ENCODE data around the gene RC3H2. TPM values are rescaled to one million over a fixed set of nuclear protein-coding genes. Genes with fewer than 3 reads are reported as not detected.
"Not testable (repeated sequence)": the region's sequence is repeated elsewhere in the genome, so short reads cannot be mapped to it uniquely, and the experiment has no call there.

RC3H2 gene
- total RNA-seq, 1 donor from 2014 or later: 48.9 TPM

DNA sequence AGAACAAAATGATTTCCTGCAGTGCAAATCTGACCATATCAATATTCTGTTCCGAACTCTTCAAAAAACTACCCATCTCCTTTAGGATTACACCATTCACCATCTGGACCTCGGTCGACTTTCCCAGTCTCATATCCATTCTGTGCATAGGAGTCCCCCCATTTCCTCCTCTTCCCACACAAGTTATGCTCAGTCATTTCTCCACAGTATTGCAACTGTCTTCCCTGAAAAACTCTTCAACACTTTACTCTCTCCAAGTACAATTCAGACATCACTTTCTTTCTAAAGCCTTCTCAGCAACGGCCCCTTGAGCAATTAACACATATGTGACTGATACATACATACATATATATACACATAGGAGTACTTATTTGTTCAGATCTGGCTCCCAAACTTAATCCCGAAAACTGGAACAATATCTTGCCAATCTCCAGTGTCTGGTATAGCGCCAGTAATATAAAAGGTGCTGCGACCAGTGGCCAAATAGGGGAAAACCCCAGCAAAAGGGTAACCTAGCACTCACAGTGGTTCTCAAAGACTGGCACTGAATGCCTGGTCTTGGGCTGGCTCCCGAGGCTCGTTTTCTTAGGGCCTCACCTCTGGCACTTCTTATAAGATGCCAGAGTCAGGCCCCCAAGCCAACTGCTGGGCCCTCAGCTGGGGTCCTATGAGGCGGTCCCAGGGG, 25.5 kb upstream of the RC3H2 start:
- intact Hi-C loops (cut with micrococcal nuclease): loop anchor here (1.0 to 2.0 kb wide), 3 partner anchors 10 to 25 kb away; partner anchors contain the start of genes RC3H2 and ZBTB6

DNA sequence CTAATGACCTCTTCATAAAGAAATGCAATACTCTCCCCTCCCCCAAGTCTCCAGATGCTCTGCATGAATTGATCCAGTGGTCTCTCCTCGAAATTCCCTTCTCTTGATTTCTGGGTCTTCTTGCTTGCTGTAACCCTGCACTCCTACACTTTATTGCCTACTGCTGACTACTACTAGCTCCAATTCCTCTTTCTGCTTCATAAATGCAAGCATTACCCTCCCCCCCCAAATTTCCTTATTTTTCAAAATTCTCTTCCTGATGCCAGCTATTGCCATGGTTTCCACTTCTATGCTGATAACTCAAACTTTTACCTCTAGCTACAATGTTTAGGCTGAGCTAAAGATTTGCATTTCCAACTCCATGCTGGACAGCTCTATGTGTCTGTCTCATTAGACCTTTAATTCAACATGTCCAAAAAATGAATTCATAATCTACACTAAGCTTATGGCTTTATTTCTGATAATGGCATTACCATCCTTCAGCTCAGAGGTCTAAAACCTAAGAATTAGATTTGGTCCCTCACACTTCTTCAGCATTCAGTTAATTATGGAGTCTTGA, 24.7 kb upstream of the RC3H2 start:
- intact Hi-C loops (cut with micrococcal nuclease): loop anchor here (2.0 kb wide), 1 partner anchor 17 kb away; the partner anchor contains the start of gene ZBTB6

DNA sequence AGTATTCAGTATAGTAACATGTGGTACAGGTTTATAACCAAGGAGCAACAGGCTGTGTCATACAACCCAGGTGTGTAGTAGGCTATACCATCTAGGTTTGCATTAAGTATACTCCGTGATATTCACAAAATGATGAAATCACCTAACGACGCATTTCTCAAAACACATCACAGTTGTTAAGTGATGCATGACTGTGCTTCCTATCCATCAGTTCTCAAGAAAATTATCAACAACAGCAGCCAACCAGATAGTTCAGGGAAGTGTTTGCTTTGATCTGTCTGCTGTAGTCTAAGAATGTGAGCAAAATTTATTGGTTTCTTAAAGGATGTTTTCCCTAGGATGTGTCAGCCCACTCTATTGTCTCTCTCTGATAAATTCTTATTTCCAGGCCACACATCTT, 18.8 kb upstream of the RC3H2 start:
- intact Hi-C loops (cut with micrococcal nuclease): no loop called here

DNA sequence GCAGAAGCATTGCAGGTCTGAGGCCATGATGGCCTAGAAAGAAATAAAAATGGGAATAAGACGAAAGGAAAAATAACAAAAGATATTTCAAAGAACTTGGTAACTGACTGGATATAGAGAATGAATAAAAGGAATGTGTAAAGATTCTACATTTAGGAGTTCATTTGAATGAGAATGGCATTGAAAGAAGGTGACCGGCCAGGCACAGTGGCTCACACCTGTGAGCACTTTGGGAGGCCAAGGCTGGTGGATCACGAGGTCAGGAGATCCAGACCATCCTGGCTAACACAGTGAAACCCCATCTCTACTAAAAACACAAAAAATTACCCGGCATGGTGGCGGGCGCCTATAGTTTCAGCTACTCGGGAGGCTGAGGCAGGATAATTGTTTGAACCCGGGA, 17.6 kb upstream of the RC3H2 start:
- intact Hi-C loops (cut with micrococcal nuclease): no loop called here

DNA sequence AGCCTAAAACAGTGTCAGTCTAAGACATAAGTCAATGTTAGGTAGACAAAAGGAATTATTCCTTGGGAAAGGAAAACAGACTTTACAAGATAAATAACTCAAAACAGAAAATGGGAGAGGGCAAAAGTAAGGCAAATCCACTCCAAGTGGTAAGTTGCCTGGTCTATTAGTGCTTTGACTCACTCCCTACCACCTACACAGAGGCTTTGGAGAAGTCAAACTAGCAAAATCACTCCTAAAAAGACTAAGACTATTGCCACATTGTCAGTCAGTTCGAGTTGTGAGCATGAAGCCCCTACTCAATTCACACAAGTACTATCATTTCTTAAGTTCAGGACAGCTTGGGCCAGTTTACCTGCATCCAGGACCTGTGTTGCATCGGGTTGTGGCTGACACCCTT, 13.2 kb upstream of the RC3H2 start:
- intact Hi-C loops (cut with micrococcal nuclease): no loop called here

DNA sequence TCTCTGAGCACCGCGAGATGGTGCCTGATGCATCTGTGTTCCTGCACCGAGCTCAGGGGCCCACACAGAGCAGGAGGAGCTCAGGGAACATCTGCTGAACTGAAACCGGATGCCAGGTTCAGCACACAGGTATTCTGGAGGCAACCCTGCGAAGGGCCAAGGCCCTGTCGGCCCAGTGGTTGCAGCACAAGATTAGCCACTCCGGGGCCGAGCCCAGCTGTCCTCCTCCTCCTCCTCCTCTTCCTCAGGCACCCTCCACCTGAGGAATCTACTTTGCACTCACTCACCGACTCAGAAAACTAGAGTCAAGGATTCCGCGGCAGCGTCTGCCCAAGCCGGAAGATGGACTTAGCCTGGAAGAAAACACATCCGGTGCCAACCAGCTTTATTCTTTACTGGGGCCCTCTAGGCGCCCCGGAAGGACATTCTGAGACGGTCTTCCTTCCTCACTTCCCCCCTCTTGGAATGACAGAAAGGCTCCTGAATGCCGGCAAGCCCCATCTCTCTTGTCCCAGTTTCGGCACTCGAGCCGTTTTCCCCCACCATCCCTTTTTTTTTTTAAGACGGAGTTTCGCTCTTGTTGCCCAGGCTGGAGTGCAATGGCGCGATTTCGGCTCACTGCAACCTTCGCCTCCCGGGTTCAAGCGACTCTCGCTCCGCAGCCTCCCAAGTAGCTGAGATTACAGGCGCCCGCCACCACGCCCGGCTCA, 8.0 kb upstream of the RC3H2 start, which contains the start of gene ZBTB6:
TSS of gene ZBTB6 (minus strand) at position 360 of the 710 bp plus-strand sequence. CDS start 1,251 bp downstream, outside the sequence.
- intact Hi-C loops (cut with micrococcal nuclease): loop anchor here (1.0 to 2.0 kb wide), 3 partner anchors 8 to 28 kb away; partner anchors contain the start of genes RABGAP1, RC3H2 and ZBTB26

DNA sequence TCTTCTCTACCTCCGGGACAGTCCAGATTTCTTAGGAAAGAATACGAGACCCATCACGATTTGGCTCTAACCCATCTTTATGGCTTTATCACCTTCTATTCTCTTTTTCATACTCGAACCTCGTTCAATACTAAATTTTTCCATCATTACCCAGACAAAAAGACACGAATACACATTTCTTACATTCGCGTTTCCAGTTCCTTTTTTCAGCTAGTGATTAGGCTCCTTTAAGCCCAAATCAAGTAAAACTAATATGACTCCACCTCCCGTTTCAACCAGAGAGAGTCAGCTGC, 7.5 kb upstream of the RC3H2 start:
- intact Hi-C loops (cut with micrococcal nuclease): loop anchor here (2.0 kb wide), 1 partner anchor 18 kb away; the partner anchor contains the start of gene ZBTB26

DNA sequence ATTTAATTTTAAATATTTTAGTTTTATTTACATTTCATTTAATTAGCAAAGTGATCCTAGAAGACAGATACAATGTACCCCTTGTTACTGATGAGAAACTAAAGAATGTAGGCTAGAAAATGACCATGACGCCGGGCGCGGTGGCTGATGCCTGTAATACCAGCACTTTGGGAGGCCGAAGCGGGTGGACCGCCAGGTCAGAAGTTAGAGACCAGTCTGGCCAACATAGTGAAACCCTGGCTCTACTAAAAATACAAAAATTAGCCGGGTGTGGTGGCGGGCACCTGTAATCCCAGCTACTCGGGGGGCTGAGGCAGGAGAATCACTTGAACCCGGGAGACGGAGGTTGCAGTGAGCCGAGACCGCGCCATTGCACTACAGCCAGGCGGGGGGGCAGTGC, 963 bp upstream of the RC3H2 start:
- intact Hi-C loops (cut with micrococcal nuclease): loop anchor here (10.0 kb wide), 5 partner anchors 419 to 1959 kb away; partner anchors contain the start of genes ARPC5L, CRB2, MRRF and PSMB7

DNA sequence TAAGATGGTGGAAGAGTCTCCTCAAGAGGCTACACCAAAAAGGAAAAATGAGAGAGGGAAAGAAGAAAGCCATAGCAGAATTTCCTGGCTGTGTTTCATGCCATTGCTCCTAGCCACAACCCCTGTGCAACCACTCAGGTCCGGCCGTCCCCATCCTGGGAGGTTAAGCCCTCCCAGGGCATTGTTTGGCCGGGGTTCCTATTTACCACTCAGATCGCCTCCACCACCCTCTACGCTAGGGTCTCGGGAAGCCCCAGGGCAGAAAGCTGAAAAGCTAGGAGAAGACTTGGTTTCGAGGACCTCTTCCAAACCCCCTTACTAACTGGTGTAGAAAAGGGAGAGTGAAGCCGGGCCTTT, 715 bp downstream of the RC3H2 start:
- intact Hi-C loops (cut with micrococcal nuclease): loop anchor here (2.0 to 10.0 kb wide), 7 partner anchors 57 to 1960 kb away; partner anchors contain the start of genes ARPC5L, CRB2, MRRF and PSMB7

DNA sequence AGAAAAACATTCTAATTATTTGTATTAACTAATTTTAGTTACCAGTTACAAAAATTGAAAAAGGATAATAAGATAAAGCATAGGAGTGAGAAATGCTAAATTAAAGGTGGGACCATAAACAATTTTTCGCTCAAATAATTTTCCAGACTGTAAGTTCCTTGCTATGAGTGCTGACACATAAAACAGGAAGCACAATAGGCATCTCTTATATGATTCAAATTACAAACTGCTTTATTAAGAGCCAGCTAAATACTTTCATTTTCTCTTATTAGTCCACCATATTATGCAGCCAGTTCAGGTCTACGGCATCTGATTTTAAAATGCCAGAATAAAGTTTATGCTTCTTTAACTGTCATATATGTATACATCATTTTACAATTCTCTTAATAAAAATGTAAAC, 4.4 kb downstream of the RC3H2 start:
- intact Hi-C loops (cut with micrococcal nuclease): loop anchor here (5.0 to 10.0 kb wide), 6 partner anchors 53 to 1964 kb away; partner anchors contain the start of genes ARPC5L, CRB2, MRRF and PSMB7

DNA sequence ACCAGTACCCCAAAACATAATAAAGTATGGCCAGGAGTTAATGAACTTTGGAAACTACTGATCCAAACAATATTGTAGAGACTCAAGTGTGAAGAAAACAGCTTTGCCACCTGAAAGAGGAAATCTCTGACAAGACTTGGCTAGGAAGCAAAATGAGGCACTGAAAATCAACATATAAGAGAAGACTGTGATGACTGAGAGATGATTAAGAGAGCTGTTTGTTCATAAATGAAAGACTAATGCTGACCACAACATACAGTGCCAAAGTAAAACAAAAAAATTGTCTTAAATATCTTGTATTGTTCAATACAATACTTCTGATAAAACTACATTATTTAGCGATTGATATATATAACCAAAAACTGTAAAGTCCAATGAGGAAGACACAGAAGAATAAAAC, 7.2 kb downstream of the RC3H2 start:
- intact Hi-C loops (cut with micrococcal nuclease): no loop called here

DNA sequence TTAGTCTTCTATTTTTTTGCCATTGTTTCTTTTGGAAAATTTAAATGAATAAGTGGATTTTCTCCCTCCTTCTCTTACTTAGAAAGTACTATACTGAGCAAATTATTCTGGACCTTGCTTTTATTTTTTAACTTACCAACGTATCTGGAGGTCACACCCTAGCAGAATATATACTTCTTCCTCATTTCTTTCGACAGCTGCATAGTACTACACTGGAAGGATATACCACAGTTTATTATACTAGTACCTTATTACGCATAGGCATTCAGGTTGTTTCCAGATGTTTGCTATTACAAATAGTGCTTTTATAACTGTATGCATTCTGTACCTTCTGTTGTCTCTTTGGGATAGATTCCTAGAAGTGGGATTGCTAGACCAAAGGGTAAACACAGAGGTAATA, 16.7 kb downstream of the RC3H2 start:
- intact Hi-C loops (cut with micrococcal nuclease): loop anchor here (5.0 kb wide), 1 partner anchor 41 kb away; no protein-coding TSS in a partner anchor

DNA sequence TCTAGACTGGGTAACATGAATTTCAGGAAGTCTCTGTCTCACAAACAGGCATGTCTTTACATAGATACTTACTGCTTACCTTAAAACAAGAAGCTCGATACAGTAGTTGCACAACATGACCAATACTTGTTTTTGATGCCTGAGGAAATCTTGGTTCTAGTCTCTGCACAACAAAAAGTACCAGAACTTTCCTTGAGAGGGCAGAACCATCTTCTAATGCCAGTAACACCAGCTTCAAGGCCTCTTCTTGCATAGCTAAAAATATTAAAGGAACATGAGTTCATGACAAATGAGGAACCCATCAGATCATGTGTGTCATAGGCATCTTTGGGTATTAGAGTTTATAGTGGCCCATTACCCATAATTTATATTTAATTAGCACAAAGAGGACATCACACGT, 22.0 kb downstream of the RC3H2 start:
- intact Hi-C loops (cut with micrococcal nuclease): no loop called here

DNA sequence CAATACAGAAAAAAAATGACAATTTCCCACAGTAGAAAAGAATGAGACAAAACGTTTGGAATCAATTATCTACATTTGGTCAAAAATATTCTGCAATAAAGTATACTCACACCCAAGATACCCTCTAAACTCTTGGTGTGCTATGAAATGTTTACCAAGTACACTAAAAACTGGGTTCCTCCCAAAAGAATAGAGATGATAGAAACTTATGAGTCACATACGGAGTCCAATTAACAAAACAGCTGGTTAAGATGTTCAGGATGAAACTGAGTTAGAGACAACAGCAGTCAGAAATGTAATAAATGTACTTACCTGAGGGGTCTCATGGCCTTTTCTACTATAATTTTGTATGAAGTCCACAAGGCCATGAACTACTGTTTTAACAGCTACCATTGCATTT, 25.7 kb downstream of the RC3H2 start:
- intact Hi-C loops (cut with micrococcal nuclease): no loop called here

DNA sequence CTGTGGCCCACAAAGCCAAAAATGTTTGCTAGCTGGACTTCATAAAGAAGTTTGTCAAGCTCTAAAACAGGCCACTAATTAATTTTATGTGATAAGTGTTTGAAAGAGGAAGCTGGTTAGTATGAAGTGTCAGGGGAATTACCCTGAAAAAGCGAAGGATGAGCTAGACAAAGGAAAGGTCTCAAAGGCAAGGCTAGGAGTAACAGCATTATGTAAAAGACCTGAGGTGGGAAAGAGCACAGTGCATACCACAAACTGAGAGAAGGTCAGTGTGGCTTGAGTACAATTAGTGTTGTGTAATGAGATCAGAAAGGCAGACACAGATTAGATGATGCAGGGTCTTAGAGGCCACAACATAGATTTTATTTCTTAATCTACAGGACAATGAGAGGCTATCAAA, 29.6 kb downstream of the RC3H2 start:
- intact Hi-C loops (cut with micrococcal nuclease): no loop called here

DNA sequence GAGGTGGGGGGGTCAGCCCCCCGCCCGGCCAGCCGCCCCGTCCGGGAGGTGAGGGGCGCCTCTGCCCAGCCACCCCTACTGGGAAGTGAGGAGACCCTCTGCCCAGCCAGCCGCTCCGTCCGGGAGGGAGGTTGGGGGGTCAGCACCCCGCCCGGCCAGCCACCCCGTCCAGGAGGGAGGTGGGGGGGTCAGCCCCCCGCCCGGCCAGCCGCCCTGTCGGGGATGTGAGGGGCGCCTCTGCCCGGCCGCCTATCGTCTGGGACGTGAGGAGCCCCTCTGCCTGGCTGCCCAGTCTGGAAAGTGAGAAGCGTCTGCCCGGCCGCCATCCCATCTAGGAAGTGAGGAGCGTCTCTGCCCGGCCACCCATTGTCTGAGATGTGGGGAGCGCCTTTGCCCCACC, 37.9 kb downstream of the RC3H2 start:
- intact Hi-C loops (cut with micrococcal nuclease): not testable (repeated sequence)

DNA sequence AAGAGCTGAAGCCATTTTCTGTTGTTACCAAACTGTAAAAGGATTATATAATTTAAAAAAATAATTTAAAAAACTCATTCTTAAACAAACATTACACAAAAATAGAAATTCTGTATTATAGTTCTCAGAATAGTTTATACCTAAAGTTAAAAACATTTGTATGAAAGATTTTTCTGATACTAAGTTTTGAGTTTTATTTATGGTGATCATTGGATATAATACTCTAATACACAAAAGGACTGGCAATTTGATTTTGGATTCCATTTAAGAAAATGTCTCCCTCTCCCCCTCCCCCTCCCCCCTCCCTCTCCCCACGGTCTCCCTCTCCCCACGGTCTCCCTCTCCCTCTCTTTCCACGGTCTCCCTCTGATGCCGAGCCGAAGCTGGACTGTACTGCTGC, 39.1 kb downstream of the RC3H2 start:
- intact Hi-C loops (cut with micrococcal nuclease): no loop called here

DNA sequence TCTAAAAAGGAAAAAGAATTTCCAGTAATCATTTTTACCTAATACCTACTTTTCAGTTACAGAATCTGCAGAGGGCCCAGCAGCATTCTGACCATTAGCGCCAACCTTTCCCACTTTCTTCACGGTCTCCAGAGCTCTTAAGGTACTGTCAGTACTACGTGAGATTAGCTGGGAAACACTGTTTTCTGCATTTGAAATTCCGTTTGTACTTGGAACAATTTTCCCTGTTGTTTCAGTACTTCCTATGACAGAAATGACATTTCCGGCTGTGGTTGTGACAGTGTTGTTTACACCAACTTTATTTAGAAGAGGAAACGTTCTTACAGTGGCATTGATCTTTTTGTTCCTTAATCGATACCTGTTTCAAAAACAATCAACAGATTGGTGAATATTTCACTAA, 39.9 kb downstream of the RC3H2 start:
- intact Hi-C loops (cut with micrococcal nuclease): no loop called here

DNA sequence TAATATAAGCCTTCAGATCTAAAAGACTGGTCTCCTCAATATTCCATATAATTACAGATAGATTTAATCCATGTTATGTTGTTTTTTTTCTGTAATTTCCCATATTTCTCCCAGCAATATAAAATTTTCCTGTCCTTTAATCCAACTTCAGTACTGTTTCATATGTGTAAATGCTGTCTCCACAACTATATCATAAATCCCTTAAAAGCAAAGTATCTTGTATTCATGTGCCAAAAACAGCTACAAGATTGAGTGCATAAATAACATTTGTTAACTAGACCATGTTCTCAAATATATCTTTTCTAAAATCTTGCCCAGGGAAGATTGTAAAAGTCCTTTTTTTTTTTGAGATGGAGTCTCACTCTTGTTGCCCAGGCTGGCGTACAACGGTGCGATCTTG, 41.8 kb downstream of the RC3H2 start:
- intact Hi-C loops (cut with micrococcal nuclease): no loop called here

DNA sequence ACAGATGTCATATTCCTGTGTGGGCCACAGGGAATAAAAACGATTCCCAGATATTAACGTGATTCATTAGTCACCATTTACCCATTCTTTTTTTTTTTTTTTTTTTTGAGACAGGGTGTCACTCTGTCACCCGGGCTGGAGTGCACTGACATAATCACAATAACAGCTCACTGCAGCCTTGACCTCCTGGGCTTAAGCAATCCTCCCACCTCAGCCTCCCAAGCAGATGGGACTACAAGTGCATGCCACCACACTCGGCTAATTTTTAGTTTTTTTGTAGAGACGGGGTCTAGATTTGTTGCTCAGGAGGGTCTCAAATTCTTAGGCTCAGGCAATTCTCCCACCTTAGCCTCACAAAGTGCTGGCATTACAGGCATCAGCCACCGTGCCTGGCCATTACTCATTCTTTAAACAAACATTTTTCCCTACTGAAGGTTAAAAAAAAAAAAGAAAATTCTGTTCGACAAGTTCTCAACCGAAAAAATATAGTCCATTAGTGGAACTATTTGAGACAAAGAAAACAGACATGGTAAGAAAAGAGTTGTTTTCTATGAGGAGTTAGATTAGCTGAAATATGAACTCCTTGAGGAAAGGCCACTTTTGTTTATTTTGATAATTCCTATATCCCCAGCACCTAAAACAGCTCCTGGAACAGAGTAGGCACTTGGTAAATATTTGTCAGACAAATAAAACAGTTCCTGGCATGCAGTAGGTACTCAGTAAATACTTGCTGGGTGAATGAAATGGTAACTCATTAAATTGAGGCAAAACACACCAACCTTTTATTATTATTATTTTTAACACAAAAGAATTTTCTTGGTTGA, 44.6 kb downstream of the RC3H2 start:
- intact Hi-C loops (cut with micrococcal nuclease): no loop called here

DNA sequence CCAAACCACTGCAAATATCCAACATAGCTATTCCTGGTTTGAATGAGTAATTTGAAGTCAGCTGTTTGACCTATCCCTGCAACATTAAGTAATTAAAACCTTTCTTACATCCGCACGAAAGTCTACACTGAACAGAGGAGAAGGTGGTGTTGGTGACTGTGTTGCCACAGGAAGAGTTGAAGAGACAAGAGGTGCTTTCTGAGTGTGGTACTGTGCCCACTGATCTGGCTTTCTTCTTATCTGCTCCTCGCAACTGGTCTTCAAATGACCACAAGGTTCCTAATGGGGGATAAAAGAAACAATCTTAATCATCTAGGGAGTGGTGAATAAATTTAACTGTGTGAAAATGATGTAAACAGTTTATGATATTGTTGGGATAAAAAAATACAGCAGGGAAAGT, 47.3 kb downstream of the RC3H2 start:
- intact Hi-C loops (cut with micrococcal nuclease): no loop called here
